HCEC 1CT (cell line): ENCODE data around the gene MMP15.
"Not testable (repeated sequence)": the region's sequence is repeated elsewhere in the genome, so short reads cannot be mapped to it uniquely, and the experiment has no call there.

Experiments used
- DNase-seq: peaks from one replicate; pipeline ENCODE4 v3.0.0-alpha.2; 2017

Gene MMP15

DNA sequence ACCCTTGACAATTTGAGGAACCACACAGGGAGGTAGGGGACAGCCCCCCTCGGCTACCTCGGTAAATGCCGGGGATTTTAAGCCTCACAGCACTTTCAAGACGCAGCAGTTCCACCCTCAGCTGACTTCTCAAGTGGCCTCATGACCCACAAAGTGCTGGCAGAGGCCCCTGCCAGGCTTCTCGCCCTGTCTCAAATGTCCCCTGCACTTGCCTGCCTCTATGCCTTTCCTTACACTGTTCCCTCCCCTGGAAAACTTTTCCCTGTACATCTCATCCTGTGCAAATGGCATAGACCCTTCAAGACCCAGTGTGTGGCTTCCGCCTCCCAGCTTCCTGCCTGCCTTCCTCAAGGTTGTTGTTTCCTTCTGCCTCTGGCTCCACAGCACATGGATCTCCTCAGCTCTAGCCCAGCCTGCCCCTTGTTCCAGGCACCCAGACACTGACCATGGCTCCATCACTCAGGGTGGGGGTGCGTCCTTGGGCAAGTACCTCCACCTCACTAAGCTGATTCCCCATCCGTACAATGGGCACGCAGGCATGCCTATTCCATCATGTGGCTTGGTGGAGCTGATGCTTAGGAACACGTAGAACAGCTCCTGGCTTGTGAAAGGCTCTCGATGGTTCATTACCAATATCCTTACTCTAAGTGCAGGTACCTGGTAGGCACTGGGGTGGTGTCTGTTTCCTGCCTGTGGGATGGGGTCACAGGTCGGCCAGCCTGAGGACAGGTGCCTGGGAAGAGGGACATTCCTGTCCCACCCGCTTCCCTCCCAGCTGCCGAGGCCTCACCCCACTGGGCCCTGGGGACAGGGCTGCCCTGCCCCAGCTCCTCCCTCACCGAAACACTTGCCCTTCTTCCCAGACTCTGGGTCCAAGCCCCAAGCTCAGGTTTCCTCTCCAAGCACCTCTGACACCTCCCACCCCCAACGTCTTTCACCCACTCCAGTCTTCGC, 24.0 kb downstream of the MMP15 start:
- no peak for DNase-seq

DNA sequence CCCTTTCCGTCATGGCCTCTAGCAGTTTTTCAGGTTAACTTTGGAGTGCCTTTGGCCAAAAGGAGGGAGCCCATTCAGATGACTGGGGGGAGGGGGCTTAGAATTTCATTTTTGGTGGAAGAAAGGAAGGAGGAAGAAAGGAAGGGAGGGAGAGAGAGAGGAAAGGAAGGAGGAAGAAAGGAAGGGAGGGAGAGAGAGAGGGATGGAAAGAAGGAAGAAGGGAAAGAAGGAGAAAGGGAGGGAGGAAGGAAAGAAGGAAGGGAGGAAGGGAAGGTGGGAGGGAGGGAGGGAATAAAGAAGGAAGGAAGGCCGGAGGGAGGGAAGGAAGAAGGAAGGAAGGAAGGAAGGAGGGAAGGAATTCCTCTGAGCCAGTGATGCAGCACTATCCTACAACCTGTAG, 25.7 kb downstream of the MMP15 start:
- DNase-seq = no peak

DNA sequence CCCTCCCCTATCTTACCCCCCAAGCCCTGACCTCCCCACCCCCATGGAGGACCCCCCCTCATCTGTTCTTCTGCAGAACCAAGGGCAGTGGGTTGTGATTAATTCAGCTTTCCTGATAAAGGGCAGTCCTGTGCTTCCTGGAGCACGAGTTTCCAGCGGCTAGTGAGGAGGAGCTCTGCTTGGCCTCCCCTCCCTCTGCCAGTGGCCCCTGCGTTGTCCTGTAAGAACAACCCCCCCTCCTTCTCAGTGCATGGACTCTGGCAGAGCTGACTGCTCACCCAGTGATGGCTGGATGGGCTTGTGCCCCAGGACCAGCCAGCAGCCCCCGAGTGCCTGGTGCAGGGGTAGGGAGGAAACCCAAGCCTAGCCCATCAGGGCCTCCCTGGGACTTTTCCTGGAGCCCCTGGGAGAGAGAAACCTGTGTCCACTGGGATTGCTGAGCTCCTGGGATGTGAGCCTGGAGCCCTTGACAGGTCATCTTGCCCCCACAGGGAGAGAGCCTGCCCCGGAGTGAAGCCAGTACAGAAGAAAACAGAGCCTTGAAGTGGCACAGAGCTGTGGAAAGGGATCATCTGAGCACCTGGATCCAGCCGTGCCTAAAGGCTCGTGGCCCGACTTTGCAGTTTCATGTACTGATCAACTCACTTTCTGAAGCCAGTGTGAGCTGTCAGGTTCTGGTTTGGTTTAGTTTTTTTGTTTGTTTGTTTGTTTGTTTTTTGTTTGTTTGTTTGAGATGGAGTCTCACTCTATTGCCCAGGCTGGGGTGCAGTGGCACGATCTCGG, 26.5 kb downstream of the MMP15 start:
- no peak for DNase-seq

DNA sequence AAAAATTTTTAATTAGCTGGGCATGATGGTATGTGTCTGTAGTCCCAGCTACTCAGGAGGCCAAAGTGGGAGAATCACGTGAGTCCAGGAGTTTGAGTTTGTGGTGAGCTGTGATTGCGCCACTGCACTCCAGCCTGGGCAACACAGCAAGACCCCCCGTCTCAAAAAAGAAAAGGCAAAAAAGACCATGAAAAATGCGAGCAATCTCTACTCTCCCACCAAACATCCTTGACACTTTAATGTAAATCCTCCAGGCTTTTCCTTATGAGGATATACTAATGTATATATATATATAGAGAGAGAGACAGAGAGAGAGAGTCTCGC, 28.1 kb downstream of the MMP15 start:
- no peak for DNase-seq

DNA sequence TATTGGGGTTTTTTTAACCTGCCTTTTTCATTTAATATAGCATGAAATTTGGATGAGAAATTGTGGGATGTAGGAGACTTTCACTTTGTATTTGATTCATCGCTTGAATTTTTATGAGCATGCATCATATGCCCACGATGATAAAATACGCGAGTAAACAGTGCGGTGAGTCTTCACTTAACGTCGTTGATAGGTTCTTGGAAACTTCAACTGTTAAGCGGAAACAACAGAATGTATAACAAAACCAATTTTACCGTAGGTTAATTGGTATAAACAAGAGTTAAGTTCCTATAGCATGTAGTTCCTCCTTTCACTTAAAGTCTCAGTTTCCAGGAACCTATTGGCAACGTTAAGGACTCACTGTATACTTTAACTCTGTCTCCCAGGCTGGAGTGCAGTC, 28.7 kb downstream of the MMP15 start:
- DNase-seq = no peak

DNA sequence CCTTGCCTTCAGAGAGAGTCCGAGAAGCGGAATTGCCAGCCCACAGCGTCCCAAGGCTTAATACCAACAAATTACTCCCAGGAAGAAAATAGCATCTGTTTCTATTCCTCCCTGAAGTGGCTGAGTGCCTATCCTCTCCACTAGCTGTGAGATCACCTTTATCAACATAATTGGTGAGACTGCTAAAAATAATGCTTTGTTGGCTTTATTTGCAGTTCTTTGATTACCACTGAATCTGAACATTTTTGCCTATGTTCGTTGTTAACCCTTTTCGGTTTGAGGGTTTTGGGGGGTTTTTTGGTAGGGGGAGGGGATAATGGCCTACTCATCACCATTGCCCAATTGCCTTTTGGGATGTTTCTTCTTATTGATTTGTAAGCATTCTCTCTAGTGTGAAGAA, 31.0 kb downstream of the MMP15 start:
- no peak for DNase-seq

DNA sequence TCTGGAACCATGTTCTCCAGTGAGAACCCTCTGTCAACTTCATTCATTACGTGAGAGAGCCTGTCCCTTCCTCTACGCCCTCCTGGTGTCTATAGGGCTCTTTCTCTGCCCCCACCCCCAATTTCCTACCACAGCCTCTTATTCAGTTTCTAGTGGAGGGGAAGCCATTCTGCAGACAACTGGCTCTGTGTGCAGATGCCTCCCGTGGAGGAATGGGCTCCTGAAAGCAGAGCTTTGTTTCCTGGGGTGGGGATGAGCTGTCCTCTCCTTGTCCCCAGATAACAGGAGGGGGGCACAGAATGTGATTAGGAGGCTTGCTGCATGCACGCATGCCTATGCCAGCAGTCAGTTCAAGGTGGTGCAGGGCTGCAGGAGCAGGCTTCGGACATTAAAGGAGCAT, 31.6 kb downstream of the MMP15 start:
- DNase-seq = no peak

DNA sequence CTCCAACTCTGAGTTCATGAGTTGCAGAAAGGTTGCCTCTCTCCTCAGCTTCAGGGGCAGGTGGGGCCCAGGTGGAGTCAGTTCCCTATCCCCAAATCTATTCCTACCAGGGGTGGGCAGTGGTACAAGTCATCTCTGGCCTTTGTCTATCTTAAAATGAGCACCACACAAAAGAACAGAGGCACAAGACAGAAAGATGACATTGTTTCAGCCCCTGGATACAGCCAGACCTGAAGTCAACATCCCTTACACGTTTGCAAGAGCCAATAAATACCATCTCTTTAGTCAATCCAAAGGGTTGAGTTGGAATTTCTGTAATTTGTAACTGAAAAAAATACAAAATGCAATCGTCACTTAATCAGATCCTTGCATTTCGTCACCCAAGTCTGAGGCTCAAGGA, 32.2 kb downstream of the MMP15 start:
- DNase-seq = no peak

DNA sequence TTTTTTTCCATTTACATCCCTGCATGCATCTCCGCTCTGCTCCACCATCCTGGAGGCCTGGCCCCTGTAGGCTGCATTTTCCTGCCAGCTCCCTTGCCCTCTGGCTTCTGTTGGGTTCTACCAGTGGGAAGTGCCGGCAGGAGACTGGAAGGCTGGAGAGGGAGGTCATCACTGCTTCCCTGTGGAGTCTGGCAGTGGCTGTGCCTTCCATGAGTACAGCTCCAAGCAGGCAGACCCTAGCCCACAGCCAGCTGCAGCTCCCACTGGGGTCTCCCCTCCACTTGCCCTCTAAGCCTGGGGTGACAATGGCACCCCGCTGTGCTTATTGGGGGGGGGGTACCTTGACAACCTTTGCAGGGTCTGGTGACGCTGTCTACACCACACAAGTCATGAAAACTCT, 37.3 kb downstream of the MMP15 start:
- DNase-seq = no peak

DNA sequence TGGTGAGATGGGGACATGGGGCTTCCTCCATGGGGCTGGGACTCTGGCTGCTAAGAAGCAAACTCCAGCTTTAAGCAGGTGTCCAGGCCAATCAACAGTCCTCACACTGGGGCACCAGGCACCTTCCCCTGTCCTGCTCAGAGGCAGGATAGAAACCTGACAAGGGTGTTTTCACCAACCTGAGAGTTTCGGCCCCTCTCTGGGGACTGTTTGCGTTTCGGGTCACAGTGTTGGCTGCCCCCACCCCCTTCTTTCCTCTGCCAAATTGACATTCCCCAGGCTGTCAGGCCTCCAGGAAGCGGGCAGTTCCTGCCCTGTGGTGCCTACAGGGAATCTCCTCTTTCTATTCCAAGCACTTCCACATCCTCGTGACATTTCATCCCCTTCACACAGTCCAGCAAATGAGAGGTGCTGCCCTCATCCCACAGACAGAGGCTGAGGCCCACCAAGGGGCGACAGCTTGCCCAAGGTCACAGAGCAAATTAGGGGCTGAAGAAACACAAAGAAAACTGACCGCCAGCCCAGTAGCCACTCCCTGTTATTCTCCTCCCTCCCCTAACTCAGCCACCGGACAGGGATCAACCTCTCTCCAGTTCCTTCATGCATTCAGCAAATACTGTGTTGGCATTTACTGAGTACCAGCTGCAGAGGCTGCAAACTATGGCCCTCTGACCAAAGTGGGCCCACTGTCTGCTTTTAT, 38.0 kb downstream of the MMP15 start:
- DNase-seq = no peak

DNA sequence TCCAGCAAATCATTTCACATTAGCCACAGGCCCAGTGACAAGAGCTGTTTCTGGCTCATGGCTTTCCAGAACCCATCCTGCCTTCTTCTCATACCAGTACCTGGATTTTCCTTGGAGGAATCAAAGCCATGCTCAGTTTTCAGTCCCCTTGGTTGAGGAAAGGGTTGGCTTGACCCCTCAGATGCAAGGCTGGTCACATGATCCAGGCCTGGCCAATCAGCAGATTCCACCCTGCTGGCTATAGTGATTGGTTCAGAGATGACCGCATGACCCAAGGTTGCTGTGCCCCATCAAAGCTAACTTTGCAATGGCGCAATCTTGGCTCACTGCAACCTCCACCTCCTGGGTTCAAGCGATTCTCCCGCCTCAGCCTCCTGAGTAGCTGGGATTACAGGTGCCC, 45.0 kb downstream of the MMP15 start:
- no peak for DNase-seq

DNA sequence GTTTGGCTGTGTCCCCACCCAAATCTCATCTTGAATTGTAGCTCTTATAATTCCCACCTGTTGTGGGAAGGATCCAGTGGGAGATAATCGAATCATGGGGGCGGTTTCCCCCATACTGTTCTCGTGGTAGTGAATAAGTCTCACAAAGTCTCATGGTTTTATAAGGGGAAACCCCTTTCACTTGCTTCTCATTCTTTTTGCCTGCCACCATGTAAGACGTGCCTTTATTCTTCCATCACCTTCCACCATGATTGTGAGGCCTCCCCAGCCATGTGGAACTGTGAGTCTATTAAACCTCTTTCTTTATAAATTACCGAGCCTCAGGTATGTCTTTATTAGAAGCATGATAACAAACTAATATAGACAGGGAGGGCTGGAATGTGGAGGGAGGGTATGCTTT, 46.6 kb downstream of the MMP15 start:
- DNase-seq = not testable (repeated sequence)

DNA sequence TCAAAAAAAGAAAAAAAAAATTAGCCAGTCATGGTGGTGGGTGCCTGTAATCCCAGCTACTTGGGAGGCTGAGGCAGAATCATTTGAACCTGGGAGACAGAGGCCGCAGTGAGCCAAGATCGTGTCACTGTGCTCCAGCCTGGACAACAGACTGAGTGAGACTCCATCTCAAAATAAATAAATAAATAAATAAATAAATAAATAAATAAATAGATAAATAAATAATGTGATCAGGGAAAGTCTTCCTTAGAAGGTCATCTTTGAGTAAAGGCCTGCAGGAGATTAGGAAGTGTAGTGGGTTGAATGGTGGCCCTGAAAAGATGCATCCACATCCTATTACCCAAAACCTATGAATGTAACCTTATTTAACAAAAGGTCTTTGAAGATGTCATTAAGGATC, 47.5 kb downstream of the MMP15 start:
- DNase-seq = not testable (repeated sequence)

DNA sequence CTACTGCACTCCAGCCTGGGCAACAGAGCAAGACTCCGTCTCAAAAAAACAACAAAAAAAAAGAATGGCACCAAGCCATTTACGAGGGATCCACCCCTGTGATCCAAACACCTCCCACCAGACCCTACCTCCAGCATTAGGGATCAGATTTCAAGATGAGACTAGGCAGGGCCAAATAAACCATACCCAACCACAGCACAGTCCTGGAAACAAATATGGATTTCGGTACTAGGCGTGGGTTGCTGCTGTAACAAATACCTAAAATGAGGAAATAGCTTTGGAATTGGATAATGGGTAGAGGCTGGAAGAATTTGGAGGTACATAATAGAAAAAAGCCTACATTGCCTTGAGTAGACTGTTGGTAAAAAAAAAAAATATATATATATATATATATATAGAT, 49.1 kb downstream of the MMP15 start:
- no peak for DNase-seq

DNA sequence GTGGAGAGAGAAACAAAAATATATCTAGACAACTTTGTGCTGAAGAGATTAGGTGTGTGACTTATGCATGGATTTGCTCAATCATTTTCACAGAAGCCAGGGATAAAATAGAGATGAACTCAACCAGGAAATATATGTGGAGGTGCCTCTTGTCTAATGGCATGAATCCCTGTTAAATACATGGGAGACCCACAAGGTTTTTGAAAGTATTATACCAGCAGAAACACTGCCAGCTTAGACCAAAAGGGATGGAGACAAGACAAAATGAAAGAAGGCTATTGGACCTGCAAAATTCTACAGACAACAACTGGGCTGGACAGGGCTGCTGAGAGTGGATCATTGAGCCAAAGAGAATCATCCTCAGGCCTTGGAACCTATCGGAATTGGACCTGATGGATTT, 51.0 kb downstream of the MMP15 start:
- no peak for DNase-seq

DNA sequence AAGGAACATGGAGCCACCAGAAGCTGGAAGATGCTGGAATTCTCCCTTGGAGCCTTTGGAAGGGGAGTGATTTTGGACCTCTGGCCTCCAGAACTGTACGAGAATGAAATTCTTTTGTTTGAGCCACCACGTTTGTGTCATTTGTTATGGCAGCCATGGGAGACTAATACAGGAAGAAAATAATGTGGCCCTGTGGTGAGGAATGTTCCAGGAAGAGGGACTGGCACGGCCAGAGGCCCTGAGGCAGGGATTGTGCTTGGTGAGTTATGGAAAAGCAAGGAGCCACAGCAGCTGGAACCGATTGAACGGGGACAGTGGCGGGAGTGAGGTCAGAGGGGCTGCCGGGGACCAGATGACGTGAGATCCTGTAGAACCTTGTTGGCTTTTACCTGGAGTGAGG, 52.2 kb downstream of the MMP15 start:
- DNase-seq = no peak

DNA sequence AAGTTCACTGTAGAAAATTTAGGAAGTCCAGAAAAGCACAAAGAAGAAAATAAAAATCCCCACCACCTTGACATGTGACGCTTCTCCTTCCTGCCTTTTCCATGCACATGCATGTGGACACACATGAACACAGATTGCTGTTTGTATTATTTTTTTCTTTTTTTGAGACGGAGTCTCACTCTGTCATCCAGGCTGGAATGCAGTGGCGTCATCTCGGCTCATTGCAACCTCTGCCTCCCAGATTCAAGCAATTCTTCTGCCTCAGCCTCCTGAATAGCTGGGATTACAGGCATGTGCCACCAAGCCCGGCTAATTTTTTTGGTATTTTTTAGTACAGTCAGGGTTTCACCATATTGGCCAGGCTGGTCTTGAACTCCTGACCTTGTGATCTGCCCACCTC, 55.1 kb downstream of the MMP15 start:
- DNase-seq = not testable (repeated sequence)

DNA sequence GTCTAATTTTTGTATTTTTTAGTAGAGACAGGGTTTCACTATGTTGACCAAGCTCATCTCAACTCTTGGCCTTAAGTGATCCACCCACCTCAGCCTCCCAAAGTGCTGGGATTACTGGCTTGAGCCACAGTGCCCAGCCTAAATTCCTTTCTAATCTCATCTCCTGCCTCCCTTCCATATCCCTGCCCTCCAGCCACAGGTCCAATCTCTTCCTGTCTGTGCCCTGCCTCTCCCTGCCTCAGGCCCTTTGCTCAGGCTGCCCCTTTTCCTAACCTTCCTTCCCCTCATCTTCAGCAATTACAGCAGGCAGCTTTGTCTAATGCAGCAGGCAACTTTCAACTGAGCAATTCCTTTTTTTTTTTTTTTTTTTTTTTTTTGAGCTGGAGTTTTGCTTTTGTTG, 56.8 kb downstream of the MMP15 start:
- no peak for DNase-seq

DNA sequence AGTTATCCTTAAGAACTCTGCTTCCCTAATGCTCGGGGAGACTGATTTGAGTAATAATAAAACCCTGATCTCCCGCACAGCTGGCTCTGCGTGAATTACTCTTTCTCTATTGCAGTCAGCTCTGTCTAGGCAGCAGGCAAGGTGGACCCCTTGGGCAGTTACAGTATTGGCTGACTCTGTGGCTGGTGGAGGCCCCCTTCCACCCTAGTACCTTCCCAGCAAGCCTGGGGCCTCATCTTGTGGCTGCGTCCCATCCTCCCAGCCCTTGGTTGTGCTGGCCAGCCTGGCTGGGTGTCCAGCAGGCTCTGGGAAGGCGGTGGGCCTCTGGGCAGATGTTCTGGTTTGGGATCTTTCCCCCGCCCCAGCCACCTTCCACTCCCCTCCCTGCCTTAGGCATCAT, 59.1 kb downstream of the MMP15 start:
- DNase-seq = no peak

DNA sequence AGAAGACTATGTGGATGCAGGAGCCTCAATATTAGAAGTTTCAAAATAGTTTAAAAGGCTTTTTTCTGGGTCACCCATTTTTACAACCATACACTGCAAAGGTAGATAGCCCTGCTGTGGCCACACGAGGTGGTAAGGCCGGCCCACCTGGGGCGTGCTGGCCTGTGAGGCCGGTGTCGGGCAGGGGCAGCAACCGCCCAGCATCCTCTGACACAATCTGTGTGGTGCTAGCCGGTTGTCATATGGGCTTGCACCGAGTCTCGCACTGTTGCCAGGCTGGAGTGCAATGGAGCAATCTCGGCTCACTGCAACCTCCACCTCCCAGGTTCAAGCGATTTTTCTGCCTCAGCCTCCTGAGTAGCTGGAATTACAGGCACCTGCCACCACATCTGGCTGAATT, 59.6 kb downstream of the MMP15 start:
- DNase-seq = no peak

DNA sequence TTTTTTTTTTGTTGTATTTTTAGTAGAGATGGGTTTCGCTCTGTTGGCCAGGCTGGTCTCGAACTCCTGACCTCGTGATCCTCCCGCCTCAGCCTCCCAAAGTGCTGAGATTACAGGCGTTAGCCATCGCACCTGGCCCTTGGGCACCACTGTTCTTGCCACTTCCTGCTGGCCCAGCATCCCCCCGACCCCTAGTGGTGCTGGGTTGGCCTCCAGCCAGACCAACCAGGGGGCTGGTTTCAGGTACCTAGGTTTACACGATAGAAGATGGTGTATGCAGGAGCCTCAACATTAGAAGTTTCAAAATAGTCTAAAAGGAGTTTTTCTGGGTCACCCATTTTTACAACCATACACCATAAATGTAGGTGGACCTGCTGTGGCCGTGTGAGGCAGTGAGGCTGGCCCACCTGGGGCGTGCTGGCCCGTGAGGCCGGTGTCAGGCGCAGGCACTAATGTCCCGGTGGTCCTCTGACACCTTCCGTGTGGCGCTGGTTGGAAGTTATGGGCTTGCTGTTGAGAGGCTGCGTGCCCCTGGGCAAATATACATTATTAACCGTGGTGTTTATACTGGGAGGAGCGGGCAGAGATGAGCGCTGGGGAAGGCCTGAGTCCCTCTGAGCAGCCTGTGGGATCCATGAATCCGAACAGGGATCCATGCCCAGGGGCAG, 60.2 kb downstream of the MMP15 start:
- DNase-seq = no peak

DNA sequence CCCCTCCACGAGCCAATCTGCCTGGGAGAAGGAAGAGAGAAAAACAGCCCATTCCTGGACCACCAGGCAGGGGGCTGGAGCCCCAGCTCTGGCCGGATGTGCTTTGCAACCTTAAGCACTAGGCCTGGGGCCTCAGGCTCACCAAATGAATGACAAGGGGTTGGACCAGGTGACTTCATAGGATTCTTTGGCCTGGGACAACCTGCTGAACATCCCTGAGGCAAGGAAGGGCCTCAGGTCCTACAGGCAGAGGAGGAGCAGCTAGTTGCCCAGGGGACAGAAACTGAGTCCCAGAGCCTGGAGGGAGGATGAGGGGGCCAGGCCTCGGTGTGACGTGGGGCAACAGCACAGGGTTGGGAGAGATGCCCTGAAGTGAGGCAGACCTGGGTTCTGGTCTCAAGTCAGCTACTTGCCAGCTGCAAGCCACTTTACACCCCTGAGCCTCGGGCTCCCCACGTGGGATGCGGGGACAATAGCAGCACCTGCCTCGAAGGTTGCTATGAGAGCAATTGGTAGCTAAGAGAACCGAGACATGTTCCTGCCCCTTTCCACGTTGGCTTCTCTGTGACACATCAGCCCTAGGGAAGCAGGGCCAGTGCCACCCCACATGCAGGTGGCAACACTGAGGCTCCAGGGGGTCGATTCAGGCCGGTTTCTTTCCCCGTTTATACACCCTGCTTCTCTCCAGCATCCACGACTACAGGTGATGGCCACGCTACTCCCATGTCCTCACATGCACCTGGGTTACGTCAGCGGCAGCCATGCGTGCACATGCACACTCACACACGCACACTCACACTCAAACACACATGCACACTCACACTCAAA, 61.0 kb downstream of the MMP15 start:
- no peak for DNase-seq
